HEK293 (cell line): ENCODE data around the gene BTBD2.

Experiments
- CTCF ChIA-PET: fragments of 350-600 bp; formaldehyde crosslinking; extraction: SDS; loops from one replicate; lab custom pipeline; 2021; ENCODE audit warnings: antibody characterized with exemption; lab: Yijun Ruan, JAX
- POLR2A ChIA-PET: fragments of 300-600 bp; formaldehyde crosslinking; extraction: SDS; loops from one replicate; lab custom pipeline; 2020; ENCODE audit warnings: antibody characterized with exemption, inconsistent platforms; lab: Yijun Ruan, JAX
- H3K27ac ChIP-seq: fragments of 200-500 bp; sonication (Bioruptor generic); 2 replicates; pipeline ENCODE4 v1.5.1; 2014; ENCODE audit warnings: low read depth, low read length, control low read depth, inconsistent platforms; ENCODE audit errors: extremely low read depth
- H3K36me3 ChIP-seq, 2 experiments: fragments of 200-500 bp in 1 of 2; sonication (Bioruptor generic) in 1 of 2; 1 replicate in 1 of 2; 2 replicates in 1 of 2; pipeline ENCODE4 v1.5.1; 2014 to 2017; ENCODE audit warnings: inconsistent platforms in 2 of 2, low read length in 2 of 2; ENCODE audit not compliant: control insufficient read depth in 2 of 2, insufficient read depth in 1 of 2
- H3K4me1 ChIP-seq: fragments of 200-500 bp; sonication (Bioruptor generic); 2 replicates; pipeline ENCODE4 v1.5.1; 2014; ENCODE audit warnings: mild to moderate bottlenecking, low read length, inconsistent platforms; ENCODE audit not compliant: control insufficient read depth, insufficient read depth
- H3K4me3 ChIP-seq: 2 replicates; pipeline ENCODE4 v1.5.1; 2011; ENCODE audit warnings: low read depth, mild to moderate bottlenecking, control low read depth, low read length, moderate library complexity
- H3K9me3 ChIP-seq: fragments of 200-500 bp; sonication (Bioruptor generic); 2 replicates; pipeline ENCODE4 v1.5.1; 2014; ENCODE audit warnings: low read depth, low read length, inconsistent platforms; ENCODE audit not compliant: control insufficient read depth, insufficient read depth
- ATF2 ChIP-seq: fragments of 450-650 bp; formaldehyde crosslinking; IDR thresholded peaks from 2 replicates; pipeline ENCODE4 v1.5.1; 2016; ENCODE audit warnings: missing biosample characterization, missing genetic modification characterization, low read depth
- EGR2 ChIP-seq: fragments of 450-650 bp; formaldehyde crosslinking; IDR thresholded peaks from 2 replicates; pipeline ENCODE4 v1.5.1; 2016; ENCODE audit warnings: low read depth, missing biosample characterization, missing genetic modification characterization
- PRDM1 ChIP-seq: fragments of 450-650 bp; formaldehyde crosslinking; IDR thresholded peaks from 2 replicates; pipeline ENCODE4; 2016; ENCODE audit warnings: missing biosample characterization, missing genetic modification characterization
- SCRT1 ChIP-seq: fragments of 450-650 bp; formaldehyde crosslinking; IDR thresholded peaks from 2 replicates; pipeline ENCODE4 v1.5.1; 2016; ENCODE audit warnings: missing biosample characterization, missing genetic modification characterization, borderline replicate concordance
- SCRT2 ChIP-seq: fragments of 450-650 bp; formaldehyde crosslinking; IDR thresholded peaks from 2 replicates; pipeline ENCODE4 v1.5.1; 2016; ENCODE audit warnings: missing biosample characterization, missing genetic modification characterization
- ZFHX2 ChIP-seq: fragments of 450-650 bp; formaldehyde crosslinking; conservative IDR thresholded peaks from 2 replicates; pipeline ENCODE4 v1.5.1; 2016; ENCODE audit warnings: missing biosample characterization, missing genetic modification characterization
- ZNF112 ChIP-seq: fragments of 450-650 bp; formaldehyde crosslinking; IDR thresholded peaks from 2 replicates; pipeline ENCODE4 v1.5.0; 2017; ENCODE audit warnings: missing biosample characterization, missing genetic modification characterization
- ZNF121 ChIP-seq: fragments of 450-650 bp; formaldehyde crosslinking; IDR thresholded peaks from 2 replicates; pipeline ENCODE4 v1.5.1; 2016; ENCODE audit warnings: missing biosample characterization, missing genetic modification characterization
- ZNF19 ChIP-seq: fragments of 450-650 bp; formaldehyde crosslinking; IDR thresholded peaks from 2 replicates; pipeline ENCODE4; 2016; ENCODE audit warnings: missing biosample characterization, missing genetic modification characterization, low read depth
- ZNF24 ChIP-seq: fragments of 450-650 bp; formaldehyde crosslinking; IDR thresholded peaks from 2 replicates; pipeline ENCODE4 v1.5.1; 2016; ENCODE audit warnings: missing biosample characterization, missing genetic modification characterization
- ZNF366 ChIP-seq: fragments of 450-650 bp; formaldehyde crosslinking; conservative IDR thresholded peaks from 2 replicates; pipeline ENCODE4 v1.5.1; 2016; ENCODE audit warnings: missing biosample characterization, missing genetic modification characterization
- ZNF501 ChIP-seq: fragments of 450-650 bp; formaldehyde crosslinking; IDR thresholded peaks from 2 replicates; pipeline ENCODE4 v1.5.1; 2016; ENCODE audit warnings: missing biosample characterization, missing genetic modification characterization

Gene BTBD2

GRCh38 chr19:1999856-2000515 is 15.5 kb downstream of the BTBD2 start:
- CTCF ChIA-PET: interaction anchor here (1.5 kb wide), 1 partner anchor 20 kb away, joined by 6 read pairs; no protein-coding TSS in a partner anchor
- H3K4me3 ChIP-seq: no peak overlapping the region

GRCh38 chr19:1998712-1999708 is 16.5 kb downstream of the BTBD2 start:
- CTCF ChIA-PET: interaction anchor here (0.9 to 1.5 kb wide), 2 partner anchors 21 to 101 kb away, joined by 3 to 6 read pairs; no protein-coding TSS in a partner anchor
- no peak overlapping the region for H3K27ac ChIP-seq
- POLR2A ChIA-PET: no interaction called here
- H3K9me3 ChIP-seq: no peaks in the 10 kb centered on the region
- no peaks in the 10 kb centered on the region for H3K4me1 ChIP-seq
- TF ChIP-seq ZNF121 (peak; percentile 96), SCRT2 (peak; percentile 84), SCRT1 (0 out of 2 replicates have a peak, but pooled peaks have one; percentile 16), ZNF19 (tag by site-specific recombination) (no peak)
- H3K4me3 ChIP-seq: no peak overlapping the region
- peaks cover 33 to 58% of the 10 kb centered on the region in 2 experiments for H3K36me3 ChIP-seq

More at GRCh38 chr19:1999856-2000515, 15.5 kb downstream of the BTBD2 start:
- Histone ChIP-seq H3K27ac (no peak overlapping the region), H3K4me1 (no peaks in the 10 kb centered on the region), H3K36me3 (peaks cover 28 to 55% of the 10 kb centered on the region in 2 experiments), H3K9me3 (no peaks in the 10 kb centered on the region)
- TF ChIP-seq ATF2 (no peak), EGR2 (tag by site-specific recombination) (peak; percentile 88), ZFHX2 (peak; percentile 55)
- POLR2A ChIA-PET: no interaction called here

- POLR2A ChIA-PET: no interaction called here
- no peak overlapping the region for H3K4me3 ChIP-seq
- H3K4me1 ChIP-seq: no peaks in the 10 kb centered on the region
- CTCF ChIA-PET: no interaction called here
- H3K9me3 ChIP-seq: no peaks in the 10 kb centered on the region
- H3K36me3 ChIP-seq: peaks cover 31 to 61% of the 10 kb centered on the region in 2 experiments
- TF ChIP-seq ZNF501: no peak
- TF ChIP-seq ATF2: no peak
- TF ChIP-seq ZNF24 (tag by site-specific recombination): peak; percentile 96
- TF ChIP-seq PRDM1 (tag by site-specific recombination): peak; percentile 93
- no peak for TF ChIP-seq ZNF112
- TF ChIP-seq ZNF366 (tag by site-specific recombination): peak; percentile 64
- H3K27ac ChIP-seq: no peak overlapping the region
These were observed 17.9 kb downstream of the BTBD2 start for GRCh38 chr19:1997353-1998233.
